Fibroblast of villous mesenchyme (primary cell): Measurements from ENCODE around the gene VEGFA. TPM values are rescaled to one million over a fixed set of nuclear protein-coding genes. Genes with fewer than 3 reads are reported as not detected.

Experiments used
- DNase-seq: peaks from one replicate; pipeline ENCODE4 v3.0.0-alpha.2; 2010; ENCODE audit warnings: low read depth
- H3K4me3 ChIP-seq: 2 replicates; pipeline ENCODE4 v1.5.1; 2011; ENCODE audit warnings: low read depth, mild to moderate bottlenecking, low read length
- CTCF ChIP-seq: IDR thresholded peaks from 2 replicates; pipeline ENCODE4 v1.5.1; 2012; ENCODE audit warnings: low read depth, mild to moderate bottlenecking, low read length; ENCODE audit not compliant: insufficient read depth
- total RNA-seq: library from RNA; depleted of rRNA; stranded (reverse); fragments of >200 nt; gene quantifications from 2 replicates; pipeline ENCODE4 v1.2.3, GENCODE V29; 2012

Gene VEGFA
- total RNA-seq, 1 donor: 84.2 TPM

GRCh38 chr6:43781941-43782704, 12.1 kb downstream of the VEGFA start:
- no peak overlapping the region for H3K4me3 ChIP-seq
- TF ChIP-seq CTCF: no peak
- DNase-seq: no peak

- TF ChIP-seq CTCF: no peak
- no peak for DNase-seq
- no peak overlapping the region for H3K4me3 ChIP-seq
These were observed 12.9 kb downstream of the VEGFA start for GRCh38 chr6:43782764-43783513.

- H3K4me3 ChIP-seq: no peak overlapping the region
- no peak for TF ChIP-seq CTCF
- no peak for DNase-seq
These were observed 14.2 kb downstream of the VEGFA start for GRCh38 chr6:43784049-43784855.

- H3K4me3 ChIP-seq: no peak overlapping the region
- DNase-seq: no peak
- TF ChIP-seq CTCF: no peak
These were observed 15.3 kb downstream of the VEGFA start for GRCh38 chr6:43785220-43785752.

- no peak for DNase-seq
- TF ChIP-seq CTCF: no peak
- H3K4me3 ChIP-seq: no peak overlapping the region
These were observed 15.9 kb downstream of the VEGFA start for GRCh38 chr6:43785904-43786303.

- DNase-seq: no peak
- no peak for TF ChIP-seq CTCF
- no peak overlapping the region for H3K4me3 ChIP-seq
These were observed 16.8 kb downstream of the VEGFA start for GRCh38 chr6:43786664-43787329.
